BJ (cell line): Measurements from ENCODE around the gene HSD17B14. TPM values are rescaled to one million over a fixed set of nuclear protein-coding genes. Genes with fewer than 3 reads are reported as not detected.
"Not testable (repeated sequence)": the region's sequence is repeated elsewhere in the genome, so short reads cannot be mapped to it uniquely, and the experiment has no call there.

Experiments
- CTCF ChIA-PET: fragments of 350-600 bp; formaldehyde crosslinking; extraction: SDS; loops from one replicate; lab custom pipeline; 2021; ENCODE audit warnings: antibody characterized with exemption, inconsistent platforms; lab: Yijun Ruan, JAX
- POLR2A ChIA-PET: fragments of 300-600 bp; sonication (Branson Sonifier 250); formaldehyde crosslinking; extraction: SDS; loops from one replicate; lab custom pipeline; 2021; ENCODE audit warnings: antibody characterized with exemption; lab: Charles Lee
- DNase-seq: peaks from one replicate; pipeline ENCODE4 v3.0.0-alpha.2; 2011; ENCODE audit warnings: low read depth
- H3K27me3 ChIP-seq: 2 replicates; pipeline ENCODE4 v1.6.0; 2011; ENCODE audit warnings: low read length; ENCODE audit not compliant: control insufficient read depth, insufficient read depth
- H3K36me3 ChIP-seq: 2 replicates; pipeline ENCODE4 v1.5.1; 2011; ENCODE audit warnings: low read length; ENCODE audit not compliant: control insufficient read depth, insufficient read depth
- H3K4me3 ChIP-seq: 2 replicates; pipeline ENCODE4 v1.5.1; 2011; ENCODE audit warnings: low read depth, mild to moderate bottlenecking, control low read depth, low read length
- CTCF ChIP-seq: IDR thresholded peaks from 2 replicates; pipeline ENCODE4 v1.5.1; 2011; ENCODE audit warnings: low read depth, mild to moderate bottlenecking, control low read depth, inconsistent platforms, low read length, moderate library complexity; ENCODE audit not compliant: insufficient read depth
- polyA plus RNA-seq: library from polyadenylated mRNA; depleted of rRNA; stranded (reverse); fragments of >200 nt; gene quantifications from 2 replicates; pipeline ENCODE4 v1.2.3, GENCODE V29; 2011

HSD17B14 gene
- polyA plus RNA-seq, 1 experiment, result 7.6 TPM

- peaks cover 3% of the 10 kb centered on the region; the same call in 1 of the 2 replicates for H3K27me3 ChIP-seq
- no peak for DNase-seq
- H3K4me3 ChIP-seq, result no peak overlapping the region
- H3K36me3 ChIP-seq, result no peaks in the 10 kb centered on the region
- TF ChIP-seq CTCF, result no peak
- CTCF ChIA-PET, result interaction anchor here (2.4 kb wide), 1 partner anchor 15 kb away, joined by 8 read pairs; no protein-coding TSS in a partner anchor
- POLR2A ChIA-PET, result no interaction called here
These were observed 63.8 kb downstream of the HSD17B14 start for GRCh38 chr19:48772503-48772953.

GRCh38 chr19:48770734-48771472, 65.4 kb downstream of the HSD17B14 start:
- H3K4me3 ChIP-seq, result no peak overlapping the region
- no peak for DNase-seq
- CTCF ChIA-PET, result interaction anchor here (1.0 to 2.4 kb wide), 4 partner anchors 10 to 66 kb away, joined by 3 to 8 read pairs (median 4); partner anchors contain the start of gene HSD17B14
- H3K27me3 ChIP-seq, result peaks cover 3% of the 10 kb centered on the region; the same call in 1 of the 2 replicates
- H3K36me3 ChIP-seq, result no peaks in the 10 kb centered on the region
- TF ChIP-seq CTCF, result no peak
- POLR2A ChIA-PET, result no interaction called here

DNA sequence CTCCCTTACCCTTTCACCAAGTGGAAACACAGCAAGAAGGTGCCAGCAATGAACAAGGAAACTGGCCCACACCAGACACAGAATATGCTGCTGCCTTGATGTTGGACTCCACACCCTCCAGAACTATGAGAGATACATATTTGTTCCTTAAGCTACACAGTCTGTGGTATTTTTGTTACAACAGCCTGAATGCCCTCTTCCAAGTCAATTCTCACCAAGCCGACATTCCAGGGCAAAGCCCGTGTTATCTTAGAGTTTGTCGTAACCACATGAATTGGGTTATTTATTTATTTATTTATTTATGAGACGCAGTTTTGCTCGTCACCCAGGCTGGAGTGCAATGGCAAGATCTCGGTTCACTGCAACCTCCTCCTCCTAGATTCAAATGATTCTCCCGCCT, 66.0 kb downstream of the HSD17B14 start:
- DNase-seq, result no peak
- no peak for TF ChIP-seq CTCF
- H3K36me3 ChIP-seq, result no peaks in the 10 kb centered on the region
- ChIA-PET POLR2A (no interaction called here), CTCF (interaction anchor here (1.0 to 1.9 kb wide), 3 partner anchors 9 to 66 kb away, joined by 3 to 5 read pairs (median 3); partner anchors contain the start of gene HSD17B14)
- H3K27me3 ChIP-seq, result peaks cover 3% of the 10 kb centered on the region; the same call in 1 of the 2 replicates
- H3K4me3 ChIP-seq, result no peak overlapping the region

GRCh38 chr19:48768994-48769713, 67.1 kb downstream of the HSD17B14 start:
- POLR2A ChIA-PET, result no interaction called here
- DNase-seq, result no peak
- H3K36me3 ChIP-seq, result no peaks in the 10 kb centered on the region
- no peak for TF ChIP-seq CTCF
- peaks cover 4% of the 10 kb centered on the region; the same call in 1 of the 2 replicates for H3K27me3 ChIP-seq
- H3K4me3 ChIP-seq, result no peak overlapping the region
- CTCF ChIA-PET, result interaction anchor here (1.2 kb wide), 1 partner anchor 19 kb away, joined by 3 read pairs; no protein-coding TSS in a partner anchor

DNA sequence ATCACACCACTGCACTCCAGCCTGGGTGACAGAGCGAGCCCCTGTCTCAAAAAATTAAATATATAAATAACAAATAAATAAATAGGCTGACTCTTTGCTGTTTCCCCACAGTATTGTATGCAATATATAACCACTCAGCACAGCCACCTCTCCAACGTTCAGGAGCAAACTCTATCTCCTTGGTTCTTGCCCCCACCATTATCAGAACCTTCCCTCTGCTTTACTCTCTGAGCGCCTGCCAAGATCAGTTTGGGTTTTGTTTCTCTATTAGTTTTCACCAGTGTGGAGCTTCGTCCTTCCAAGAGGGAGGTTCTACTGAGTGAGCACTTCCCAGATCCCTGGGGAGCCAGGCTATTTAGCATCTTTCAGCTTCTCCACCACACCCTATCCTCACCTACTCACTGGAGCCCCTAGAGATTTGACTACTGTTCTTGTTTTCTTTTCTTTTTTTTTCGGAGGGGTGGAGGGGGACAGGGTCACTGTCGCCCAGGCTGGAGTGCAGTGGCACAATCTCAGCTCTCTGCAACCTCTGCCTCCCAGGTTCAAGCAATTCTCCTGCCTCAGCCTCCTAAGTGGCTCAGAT, 68.0 kb downstream of the HSD17B14 start:
- POLR2A ChIA-PET, H3K36me3 ChIP-seq, H3K27me3 ChIP-seq, DNase-seq, CTCF ChIA-PET, H3K4me3 ChIP-seq: not testable (repeated sequence)

DNA sequence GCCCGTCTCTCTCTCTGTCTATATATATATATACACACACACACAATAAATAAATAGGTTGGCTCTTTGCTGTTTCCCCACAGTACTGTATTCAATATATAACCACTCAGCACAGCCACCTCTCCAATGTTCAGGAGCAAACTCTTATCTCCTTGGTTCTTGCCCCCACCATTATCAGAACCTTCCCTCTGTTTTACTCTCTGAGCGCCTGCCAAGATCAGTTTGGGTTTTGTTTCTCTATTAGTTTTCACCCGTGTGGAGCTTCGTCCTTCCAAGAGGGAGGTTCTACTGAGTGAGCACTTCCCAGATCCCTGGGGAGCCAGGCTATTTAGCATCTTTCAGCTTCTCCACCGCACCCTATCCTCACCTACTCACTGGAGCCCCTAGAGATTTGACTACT, 70.5 kb downstream of the HSD17B14 start:
- CTCF ChIA-PET, DNase-seq, H3K27me3 ChIP-seq, H3K36me3 ChIP-seq, POLR2A ChIA-PET, H3K4me3 ChIP-seq: not testable (repeated sequence)
